NCI-H146 treated with DMSO at 0.1 percent for 48 hours (cell line): Measurements from ENCODE around the gene RGS1.
"Not testable (repeated sequence)": the region's sequence is repeated elsewhere in the genome, so short reads cannot be mapped to it uniquely, and the experiment has no call there.

ENCODE experiments used
- DNase-seq: peaks from one replicate; lab custom pipeline; 2025; ENCODE audit not compliant: unreplicated experiment; lab: John Stamatoyannopoulos, UW

Gene RGS1, protein sequence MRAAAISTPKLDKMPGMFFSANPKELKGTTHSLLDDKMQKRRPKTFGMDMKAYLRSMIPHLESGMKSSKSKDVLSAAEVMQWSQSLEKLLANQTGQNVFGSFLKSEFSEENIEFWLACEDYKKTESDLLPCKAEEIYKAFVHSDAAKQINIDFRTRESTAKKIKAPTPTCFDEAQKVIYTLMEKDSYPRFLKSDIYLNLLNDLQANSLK

DNA sequence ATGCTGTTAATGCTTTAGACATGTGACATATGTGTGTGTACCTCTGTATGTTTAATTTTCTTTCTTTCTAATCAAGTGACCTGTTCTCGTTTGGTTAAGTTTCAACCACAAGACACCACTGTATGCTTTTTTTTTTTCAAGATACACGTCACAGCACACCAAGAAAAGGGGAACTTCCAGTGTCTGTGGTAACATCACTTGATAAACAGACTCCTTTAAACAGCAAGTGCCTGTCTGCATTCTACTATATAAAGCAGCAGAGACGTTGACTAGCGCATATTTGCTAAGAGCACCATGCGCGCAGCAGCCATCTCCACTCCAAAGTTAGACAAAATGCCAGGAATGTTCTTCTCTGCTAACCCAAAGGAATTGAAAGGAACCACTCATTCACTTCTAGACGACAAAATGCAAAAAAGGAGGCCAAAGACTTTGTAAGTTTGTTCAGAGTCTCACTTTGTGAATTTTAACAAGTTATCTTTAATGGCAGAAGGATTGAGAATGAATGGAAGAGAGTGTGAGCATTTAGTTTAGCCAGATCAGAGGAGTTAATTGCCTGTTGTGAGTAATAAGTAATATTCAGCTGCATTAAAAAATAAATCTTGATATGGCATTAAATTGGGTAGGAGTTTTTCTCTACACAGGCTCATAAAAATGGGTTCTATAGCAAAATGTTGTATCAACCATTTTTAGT lies at the start of gene RGS1:
RGS1 (plus strand) TSS at position 275 of the 691 bp plus-strand sequence; CDS start at position 295, 20 bp downstream.
- DNase-seq = no peak

DNA sequence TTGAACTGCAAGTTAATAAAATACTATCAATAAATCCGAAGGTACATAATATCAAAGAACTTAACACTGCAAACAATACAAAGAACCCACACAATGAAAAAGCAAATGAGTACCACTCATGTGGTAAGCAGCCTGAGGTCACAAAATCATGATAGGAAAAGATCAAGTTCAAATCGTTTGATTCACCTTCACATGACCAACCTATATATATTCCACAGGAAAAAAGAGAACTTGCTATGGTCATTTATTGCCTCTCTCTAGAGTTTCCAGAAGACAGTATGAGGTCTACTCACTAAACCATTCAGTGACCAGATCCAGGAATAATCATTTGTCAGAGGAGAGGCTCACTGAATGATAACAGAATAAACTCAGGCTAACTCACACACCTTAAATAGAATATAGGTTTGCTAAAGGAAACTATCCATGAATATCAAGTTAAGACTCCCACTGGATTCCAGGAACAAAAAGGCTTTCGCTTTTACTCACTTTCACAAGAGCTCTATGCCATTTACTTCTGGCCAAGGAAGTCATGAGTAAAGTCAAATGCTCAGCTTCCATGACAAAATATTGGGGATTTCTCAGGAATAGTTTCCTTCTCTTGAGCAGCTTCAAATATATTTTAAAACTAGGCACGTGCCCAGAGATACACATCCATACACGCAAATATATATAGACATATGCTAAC lies 48.3 kb upstream of the RGS1 start:
- DNase-seq = no peak

DNA sequence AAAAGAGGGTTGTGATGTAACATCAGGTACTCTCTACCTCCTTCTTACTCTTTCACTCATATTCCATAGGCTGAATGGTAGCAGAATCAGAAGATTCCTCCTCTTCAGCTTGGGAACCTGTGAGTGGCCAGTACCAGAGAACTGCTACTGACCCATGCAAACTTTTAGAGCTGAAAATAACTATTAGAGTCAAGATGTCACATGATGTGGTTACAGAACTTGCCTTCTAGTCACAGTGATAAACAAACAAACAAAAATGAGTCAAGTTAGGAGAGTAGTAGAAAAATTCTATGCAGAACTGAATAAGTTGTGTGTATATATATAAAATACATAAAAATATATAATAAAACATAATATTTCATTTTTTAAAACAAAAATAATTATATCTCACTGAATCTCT lies 47.6 kb upstream of the RGS1 start:
- DNase-seq = no peak

DNA sequence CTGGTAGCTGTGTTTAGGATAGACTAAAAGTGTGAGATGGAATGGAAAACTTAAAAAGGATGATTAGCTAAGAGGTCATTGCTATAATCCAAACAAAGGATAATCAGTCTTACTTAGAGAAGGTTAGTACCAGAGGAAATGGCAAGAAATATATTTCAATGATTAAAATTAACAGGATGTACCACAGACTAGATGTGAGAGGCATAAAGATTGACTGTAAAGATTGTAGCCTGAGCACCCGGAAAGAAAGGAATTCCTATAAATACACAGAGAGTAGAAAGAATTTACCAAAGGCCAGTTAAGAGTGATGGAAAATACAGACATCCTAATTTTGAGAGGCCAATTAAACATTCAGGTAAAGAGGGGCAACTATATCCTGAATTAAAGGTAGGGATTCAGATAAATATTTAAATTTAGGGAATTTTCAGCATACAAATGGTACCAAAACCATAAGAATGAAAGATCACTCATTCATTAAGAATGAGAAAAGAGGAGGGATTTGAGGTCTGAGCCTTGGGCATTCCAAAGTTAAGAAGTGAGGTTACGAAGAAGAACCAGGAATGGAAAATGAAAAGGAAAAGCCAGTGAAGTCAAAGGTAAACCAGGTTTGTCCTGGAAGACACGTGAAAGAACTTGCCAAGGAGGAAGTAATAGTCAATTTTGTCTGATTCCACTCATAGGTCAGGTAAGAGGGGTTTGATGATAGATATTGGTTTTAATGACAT lies 46.4 kb upstream of the RGS1 start:
- DNase-seq = no peak

DNA sequence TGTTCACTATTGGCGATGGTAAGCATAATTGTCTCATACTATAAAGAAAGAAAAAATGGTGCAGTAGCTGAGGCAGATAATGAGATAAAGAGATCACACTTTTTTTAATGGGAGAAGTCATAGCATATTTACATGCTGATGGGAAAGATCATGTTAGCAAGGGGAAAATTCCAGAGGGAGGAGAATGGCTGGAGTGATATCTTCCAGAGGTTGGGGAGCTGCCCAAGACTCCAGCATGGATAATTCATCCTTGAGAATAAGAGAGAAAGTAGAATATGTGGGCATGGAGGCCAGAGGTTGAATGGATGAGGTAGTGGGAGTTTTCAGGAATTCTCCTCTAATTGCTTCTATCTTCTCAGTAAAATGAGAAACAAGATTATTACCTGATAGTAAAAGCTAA lies 45.8 kb upstream of the RGS1 start:
- no peak for DNase-seq

DNA sequence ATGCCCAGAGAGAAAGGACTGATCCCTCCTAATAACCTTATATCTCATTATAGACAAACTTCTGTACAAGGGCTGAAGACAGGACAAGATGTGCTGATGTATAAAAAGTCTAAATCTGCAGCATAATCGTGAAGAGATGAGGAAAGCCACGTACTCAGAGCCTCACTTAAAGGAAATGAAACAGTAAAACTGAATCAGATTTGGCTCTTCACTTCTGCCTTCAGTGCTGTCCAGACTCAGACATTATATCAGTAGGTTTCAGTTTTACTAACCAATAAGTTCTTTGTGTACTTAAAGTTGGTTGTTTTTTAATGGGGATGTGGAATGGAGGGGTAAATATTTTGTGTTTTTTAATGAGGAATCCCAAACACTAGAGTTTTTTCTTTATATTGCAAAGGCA lies 45.3 kb upstream of the RGS1 start:
- no peak for DNase-seq

DNA sequence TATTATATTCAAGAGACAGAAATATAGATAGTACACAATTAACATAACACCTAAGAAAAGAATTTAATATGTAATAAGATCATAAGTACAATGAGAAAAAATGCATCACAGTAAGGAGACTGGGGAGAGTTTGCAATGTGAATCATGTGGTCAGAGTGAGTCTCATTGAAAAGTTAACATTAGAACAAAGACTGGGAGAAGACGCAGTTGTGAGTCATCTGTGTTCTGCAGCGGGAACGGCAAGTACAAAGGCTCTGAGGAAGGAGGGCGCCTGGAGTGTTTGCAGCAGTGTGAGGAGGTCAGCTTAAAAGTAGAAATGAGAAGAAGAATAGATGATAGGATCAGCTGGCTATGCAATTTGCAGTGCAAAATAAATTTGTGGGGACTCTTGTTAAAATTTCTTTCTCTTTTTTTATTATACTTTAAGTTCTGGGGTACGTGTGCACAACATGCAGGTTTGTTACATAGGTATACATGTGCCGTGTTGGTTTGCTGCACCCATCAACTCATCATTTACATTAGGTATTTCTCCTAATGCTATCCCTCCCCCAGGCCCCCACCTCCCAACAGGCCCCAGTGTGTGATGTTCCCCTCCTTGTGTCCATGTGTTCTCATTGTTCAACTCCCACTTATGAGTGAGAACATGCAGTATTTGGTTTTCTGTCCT lies 44.4 kb upstream of the RGS1 start:
- DNase-seq = not testable (repeated sequence)

DNA sequence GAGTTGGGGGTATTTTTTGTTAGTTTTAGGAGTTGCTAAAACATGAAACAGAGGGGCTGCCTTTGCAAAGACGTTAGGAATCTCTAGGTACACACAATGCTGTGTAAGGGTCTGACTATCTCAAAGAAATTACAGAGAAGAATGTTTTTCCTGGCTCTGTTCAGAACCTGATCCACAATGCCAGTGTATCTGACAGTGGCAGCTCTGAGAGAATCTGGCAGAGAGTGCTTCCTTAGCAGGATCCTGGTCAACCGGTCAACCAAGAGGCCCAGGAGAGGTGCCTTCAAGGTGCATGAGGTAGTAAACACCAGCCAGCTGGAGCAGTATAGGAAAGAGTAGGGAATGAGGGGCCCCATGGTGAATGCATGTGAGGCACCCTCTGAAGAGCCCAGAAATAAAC lies 40.9 kb upstream of the RGS1 start:
- no peak for DNase-seq

DNA sequence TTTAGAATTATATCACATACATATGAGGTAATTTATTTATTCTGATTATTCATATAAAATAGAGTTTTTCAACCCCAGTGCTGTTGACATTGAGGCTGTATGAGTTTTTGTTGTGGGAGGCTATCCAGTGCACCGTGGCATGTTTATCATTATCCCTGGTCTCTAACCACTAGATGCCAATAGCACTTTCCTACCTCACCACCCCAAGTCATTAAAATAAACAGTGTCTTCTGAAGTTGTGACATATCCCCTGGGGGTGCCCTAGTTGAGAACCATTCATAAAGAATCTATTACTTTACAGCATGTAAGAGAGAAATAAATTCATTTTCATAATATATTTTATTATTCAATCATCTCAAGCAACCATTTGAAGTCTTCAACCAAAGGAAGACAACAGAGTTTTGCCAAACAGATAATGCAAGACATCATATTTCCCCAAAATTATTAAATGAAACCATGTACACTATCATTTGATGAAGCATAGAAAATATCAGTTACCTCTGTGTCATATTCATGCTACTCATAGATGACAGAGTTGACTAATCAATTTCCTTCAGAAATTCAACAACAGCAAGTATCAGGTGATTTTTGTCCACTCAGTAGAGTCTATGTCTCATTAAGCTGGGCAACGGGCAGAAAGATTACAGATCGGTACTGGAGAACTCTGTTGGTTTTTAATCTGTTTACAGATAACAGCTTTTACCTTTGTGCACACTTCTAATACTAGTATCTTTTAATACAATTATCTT lies 39.5 kb upstream of the RGS1 start:
- no peak for DNase-seq

DNA sequence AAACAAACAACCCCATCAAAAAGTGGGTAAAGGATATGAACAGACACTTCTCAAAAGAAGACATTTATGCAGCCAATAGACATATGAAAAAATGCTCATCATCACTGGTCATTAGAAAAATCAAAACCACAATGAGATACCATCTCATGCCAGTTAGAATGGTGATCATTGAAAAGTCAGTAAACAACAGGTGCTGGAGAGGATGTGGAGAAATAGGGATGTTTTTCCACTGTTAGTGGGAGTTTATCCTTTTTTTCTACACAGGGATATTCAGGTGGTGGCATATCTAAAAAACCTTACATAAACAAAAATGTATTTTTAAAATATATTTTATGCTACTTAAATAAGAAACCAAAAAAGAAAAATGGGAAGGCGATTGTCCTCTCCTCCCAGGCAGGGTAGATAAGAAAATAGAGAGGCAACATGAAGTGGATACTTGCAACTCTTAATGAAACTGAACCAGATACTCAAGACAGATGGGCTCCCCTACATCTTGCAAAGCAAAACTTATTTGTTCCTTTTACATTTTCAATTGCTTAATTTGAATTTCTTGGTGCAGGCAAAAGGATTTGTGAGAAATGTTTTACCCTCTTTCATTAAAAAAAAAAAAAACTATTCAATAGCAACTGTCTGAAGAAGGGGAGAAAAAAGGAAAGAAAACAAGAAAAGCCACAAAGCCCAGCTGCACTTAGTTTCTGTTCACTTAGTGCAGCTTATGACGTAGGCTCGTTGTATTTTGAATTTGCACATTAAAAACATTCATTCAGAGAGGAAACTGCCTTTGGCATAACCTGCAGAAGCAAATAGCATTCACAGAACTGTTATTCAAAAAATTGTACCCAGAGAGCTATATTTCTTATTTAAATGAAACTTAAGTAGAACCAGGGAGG lies 36.9 kb upstream of the RGS1 start:
- DNase-seq = no peak

DNA sequence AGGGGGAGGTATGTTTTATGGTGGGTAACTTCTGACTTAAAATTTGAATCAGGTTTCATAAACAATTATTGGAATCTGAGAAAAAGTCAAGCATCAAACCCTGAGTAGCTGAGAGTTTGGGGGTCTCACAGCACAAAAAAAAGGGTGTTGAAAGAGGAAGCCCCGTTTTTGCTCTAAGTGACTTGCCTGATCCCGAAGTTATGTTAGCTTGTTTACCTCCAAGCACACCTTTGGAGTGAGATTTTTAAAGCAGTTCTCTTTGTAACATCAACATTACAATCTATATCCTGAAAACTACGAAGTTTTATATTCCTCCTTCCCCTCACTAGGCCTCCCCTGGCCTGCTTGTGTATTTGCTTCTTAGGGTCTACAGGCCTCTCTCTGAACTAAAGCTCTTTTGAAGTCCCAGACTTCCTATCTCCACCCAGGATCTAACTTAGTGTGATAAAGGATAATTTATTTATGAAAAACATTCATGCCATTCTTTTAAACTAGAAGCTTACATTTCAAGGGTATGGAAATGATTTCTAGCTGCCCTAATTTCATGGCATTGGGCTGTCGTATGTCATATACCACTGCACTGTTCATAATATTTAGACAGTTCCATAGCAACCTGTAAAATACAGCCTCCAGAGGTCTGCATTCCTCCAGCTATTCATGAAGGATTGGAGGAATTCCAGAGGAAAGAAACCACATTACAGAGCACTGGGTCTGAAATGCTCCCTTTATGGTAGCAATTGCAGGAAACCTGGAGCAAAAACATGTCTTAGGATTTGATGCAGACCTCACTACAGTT lies 36.1 kb upstream of the RGS1 start:
- no peak for DNase-seq

DNA sequence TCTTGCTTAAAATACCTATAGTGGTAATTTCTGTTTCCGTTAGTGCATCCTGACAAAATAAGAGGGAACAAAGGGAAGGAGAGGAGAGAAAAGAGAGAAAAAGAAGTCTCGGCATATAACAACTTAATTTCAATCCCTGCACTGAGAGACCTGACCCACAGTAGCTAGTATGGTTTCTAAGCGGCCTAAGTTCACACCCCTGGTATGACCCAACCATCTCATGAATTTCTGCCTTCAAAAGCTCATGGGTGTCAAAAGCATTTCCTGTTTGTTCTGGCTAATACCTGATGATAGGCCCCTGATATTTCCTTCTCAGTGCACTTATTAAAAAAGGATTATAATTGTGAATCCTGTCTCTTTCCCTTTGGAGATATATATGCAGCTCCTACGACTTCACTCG lies 32.1 kb upstream of the RGS1 start:
- no peak for DNase-seq

DNA sequence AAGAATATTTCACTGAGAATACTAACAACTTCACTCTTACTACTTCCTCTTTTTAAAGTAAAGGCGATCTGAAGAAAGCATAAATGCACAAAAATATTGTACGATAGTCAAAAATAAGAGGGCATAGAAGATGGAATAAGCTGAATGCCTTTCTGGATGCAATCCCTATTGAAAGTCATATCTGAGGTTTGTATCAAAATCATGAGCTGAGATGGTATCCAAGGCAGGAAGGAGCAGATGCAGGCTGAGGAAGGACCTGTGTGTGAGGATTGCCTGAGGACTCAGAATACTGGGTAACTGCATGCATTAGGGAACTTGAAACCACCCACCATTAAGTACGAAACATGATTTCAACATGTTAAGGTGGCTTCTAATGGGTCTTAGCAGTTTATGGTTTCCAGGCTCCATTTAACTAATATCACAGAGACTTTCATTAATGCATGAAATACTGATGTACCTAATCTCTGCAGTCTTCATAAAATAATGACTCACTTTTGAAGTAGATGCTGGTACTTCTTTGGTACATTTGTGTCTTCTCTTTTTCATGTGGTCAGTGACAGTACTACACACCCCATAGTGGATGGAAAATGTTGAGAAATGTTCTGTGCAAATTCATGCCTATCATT lies 29.6 kb upstream of the RGS1 start:
- no peak for DNase-seq

DNA sequence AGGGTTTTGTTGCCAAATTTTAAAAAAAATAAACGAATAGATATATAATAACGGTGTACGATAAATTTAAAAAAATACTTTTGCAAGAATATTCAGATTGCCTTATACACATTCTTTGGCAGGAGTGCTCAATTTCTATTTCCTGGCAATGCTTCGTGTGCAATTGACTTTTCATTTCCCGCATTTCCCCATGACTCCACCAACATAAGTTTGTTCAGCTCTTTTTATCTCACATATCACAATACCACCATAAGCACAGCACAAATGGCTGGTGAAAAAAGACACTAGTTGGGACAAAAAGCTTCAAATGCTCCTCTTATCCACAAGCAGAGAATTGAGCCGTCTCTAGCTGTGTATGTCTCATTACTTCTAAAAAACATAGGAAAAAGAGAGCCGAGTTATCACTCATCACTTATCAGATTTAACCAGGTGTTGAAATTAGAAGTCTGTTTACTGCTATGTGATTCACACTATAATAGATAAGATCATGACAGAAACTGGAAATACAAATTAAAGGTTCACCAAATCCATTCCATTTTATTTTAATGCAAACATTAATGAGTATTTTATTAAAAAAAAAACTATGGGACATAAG lies 28.9 kb upstream of the RGS1 start:
- no peak for DNase-seq

DNA sequence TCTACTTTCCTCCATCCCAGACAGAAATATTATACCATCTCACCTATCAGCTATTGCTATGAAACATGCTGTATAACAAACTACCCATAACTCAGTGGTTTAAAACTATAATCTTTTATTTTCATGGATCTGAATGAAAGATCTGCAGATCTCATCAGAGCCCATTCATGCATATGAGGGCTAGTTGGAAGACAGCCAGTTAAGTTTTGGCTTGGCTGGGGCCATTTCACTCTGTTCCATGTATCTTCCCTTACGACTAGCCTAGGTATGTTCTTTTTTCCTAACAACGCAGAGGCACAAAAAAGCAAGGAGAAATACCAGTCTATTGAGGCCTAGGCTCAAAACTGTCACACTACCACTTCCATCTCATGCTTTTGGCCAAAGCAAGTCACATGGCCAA lies 28.1 kb upstream of the RGS1 start:
- no peak for DNase-seq

DNA sequence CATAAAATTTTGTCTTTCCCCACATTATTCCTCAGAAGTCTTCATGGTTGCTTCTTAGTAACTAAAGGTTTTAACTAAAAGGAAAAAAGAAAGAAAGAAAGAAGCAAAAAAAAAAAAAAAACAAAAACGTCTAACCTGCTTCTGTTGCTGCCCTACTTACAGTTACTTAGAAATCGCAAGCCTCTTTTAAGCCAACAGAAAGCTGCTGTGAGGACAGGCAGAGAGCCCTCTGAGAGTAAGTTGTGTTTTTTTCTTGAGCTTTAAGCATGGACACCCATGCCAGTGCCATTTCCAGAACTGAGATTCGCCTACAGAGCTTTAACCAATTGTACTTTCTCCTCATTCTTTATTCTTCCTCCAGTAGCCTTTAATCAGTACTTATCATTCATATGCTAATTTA lies 25.6 kb upstream of the RGS1 start:
- DNase-seq = no peak

DNA sequence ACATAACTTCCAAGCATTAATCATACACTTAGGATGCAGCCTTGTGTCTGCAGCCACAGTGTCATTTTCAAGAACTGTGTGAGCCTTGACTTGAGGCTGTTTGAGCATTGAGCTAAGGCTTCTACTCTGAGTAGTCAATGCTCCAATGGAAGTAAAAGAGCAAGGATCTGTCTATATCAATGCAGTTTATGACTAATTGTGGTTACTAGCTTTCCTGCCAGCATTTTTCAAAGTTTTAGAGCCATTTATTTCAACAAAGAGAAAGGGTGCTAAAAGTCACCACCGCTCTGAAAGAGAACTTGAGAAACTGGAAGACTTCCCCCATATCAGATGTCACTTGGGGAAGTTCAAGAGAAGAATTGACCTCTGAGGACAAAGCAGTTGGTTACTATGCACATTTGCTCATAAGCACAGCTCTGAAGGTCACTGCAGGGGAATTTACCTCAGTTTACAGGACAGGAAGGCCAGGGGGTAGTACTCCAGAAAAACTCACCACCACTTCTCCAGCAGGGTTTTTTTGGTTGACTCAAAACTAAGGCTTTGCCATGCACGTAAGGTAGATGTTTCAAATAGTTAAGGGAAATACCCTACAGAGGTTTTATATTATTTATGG lies 24.5 kb upstream of the RGS1 start:
- no peak for DNase-seq
